ENCODE measurements around the gene EBI3.
A peak's percentile ranks its signal among the peaks of the same experiment; 100 is the strongest.
"Not testable (repeated sequence)": the region's sequence is repeated elsewhere in the genome, so short reads cannot be mapped to it uniquely, and the experiment has no call there.

The EBI3 gene

GRCh38 chr19:4234862-4235201 lies 5.5 kb downstream of the EBI3 start:
- Mint-ChIP-seq H3K27ac (no peak overlapping the region), H3K4me3 (no peak overlapping the region), H3K4me1 (peaks cover 11% of the 10 kb centered on the region), H3K27me3 (ENCODE audit: low read depth, poor library complexity) (peaks cover 33% of the 10 kb centered on the region), H3K36me3 (ENCODE audit: low read depth) (no peaks in the 10 kb centered on the region), H3K9me3 (no peaks in the 10 kb centered on the region)
- DNase-seq, result no peak
- no peak for TF ChIP-seq CTCF (IDR thresholded peaks at IDR 0.05)

- H3K4me1 Mint-ChIP-seq, result peaks cover 11% of the 10 kb centered on the region
- DNase-seq; H3K4me3 Mint-ChIP-seq; H3K27ac Mint-ChIP-seq; H3K36me3 Mint-ChIP-seq (ENCODE audit: low read depth): not testable (repeated sequence)
- peaks cover 45% of the 10 kb centered on the region for H3K27me3 Mint-ChIP-seq (ENCODE audit: low read depth, poor library complexity)
- peaks cover 11% of the 10 kb centered on the region for H3K9me3 Mint-ChIP-seq
Observed at GRCh38 chr19:4237510-4237909, 8.2 kb downstream of the EBI3 start.

- H3K9me3 Mint-ChIP-seq, result peaks cover 18% of the 10 kb centered on the region
- DNase-seq, result no peak
- no peak for TF ChIP-seq CTCF (IDR thresholded peaks at IDR 0.05)
- no peak overlapping the region for H3K4me3 Mint-ChIP-seq
- no peak overlapping the region for H3K27ac Mint-ChIP-seq
- no peaks in the 10 kb centered on the region for H3K36me3 Mint-ChIP-seq (ENCODE audit: low read depth)
- peaks cover 11% of the 10 kb centered on the region for H3K4me1 Mint-ChIP-seq
- H3K27me3 Mint-ChIP-seq (ENCODE audit: low read depth, poor library complexity), result peaks cover 56% of the 10 kb centered on the region
Observed at GRCh38 chr19:4238831-4239230, 9.5 kb downstream of the EBI3 start.

- peaks cover 50% of the 10 kb centered on the region for H3K27me3 Mint-ChIP-seq (ENCODE audit: low read depth, poor library complexity)
- H3K4me3 Mint-ChIP-seq, result no peak overlapping the region
- H3K4me1 Mint-ChIP-seq, result no peaks in the 10 kb centered on the region
- DNase-seq, result no peak
- H3K27ac Mint-ChIP-seq, result no peak overlapping the region
- TF ChIP-seq CTCF (IDR thresholded peaks at IDR 0.05), result no peak
- H3K9me3 Mint-ChIP-seq, result peaks cover 18% of the 10 kb centered on the region
- no peaks in the 10 kb centered on the region for H3K36me3 Mint-ChIP-seq (ENCODE audit: low read depth)
Observed at GRCh38 chr19:4241824-4242430, 12.6 kb downstream of the EBI3 start.

GRCh38 chr19:4245938-4246337 lies 16.6 kb downstream of the EBI3 start:
- not testable (repeated sequence) for H3K4me1 Mint-ChIP-seq, H3K4me3 Mint-ChIP-seq, H3K27ac Mint-ChIP-seq, DNase-seq
- H3K27me3 Mint-ChIP-seq (ENCODE audit: low read depth, poor library complexity), result peaks cover 38% of the 10 kb centered on the region
- H3K9me3 Mint-ChIP-seq, result peaks cover 18% of the 10 kb centered on the region
- peaks cover 20% of the 10 kb centered on the region for H3K36me3 Mint-ChIP-seq (ENCODE audit: low read depth)

GRCh38 chr19:4246767-4247593 lies 17.7 kb downstream of the EBI3 start, which contains the start of gene YJU2:
YJU2 (plus strand) TSS chr19:4247080; CDS start chr19:4247147, 67 bp downstream.
- TF ChIP-seq CTCF (IDR thresholded peaks at IDR 0.05), result peak; percentile 42
- peaks cover 31% of the 10 kb centered on the region for H3K36me3 Mint-ChIP-seq (ENCODE audit: low read depth)
- H3K27ac Mint-ChIP-seq, result peak within 1 kb of the TSS; percentile 100
- no peaks in the 10 kb centered on the region for H3K4me1 Mint-ChIP-seq
- DNase-seq, result peak; percentile 98
- H3K9me3 Mint-ChIP-seq, result peaks cover 12% of the 10 kb centered on the region
- H3K4me3 Mint-ChIP-seq, result peak within 1 kb of the TSS; percentile 96
- peaks cover 29% of the 10 kb centered on the region for H3K27me3 Mint-ChIP-seq (ENCODE audit: low read depth, poor library complexity)

Data from nephron progenitor cell (in vitro differentiated cells).